Fibroblast of peridontal ligament (primary cell): ENCODE measurements around the gene KCNQ4.

Source experiments
- DNase-seq: peaks from one replicate; pipeline ENCODE4 v3.0.0-alpha.2; 2010; ENCODE audit errors: extremely low read depth

Gene KCNQ4

GRCh38 chr1:40818264-40818961, 34.8 kb downstream of the KCNQ4 start:
- DNase-seq = no peak

GRCh38 chr1:40819101-40819500, 35.5 kb downstream of the KCNQ4 start:
- DNase-seq = no peak

- no peak for DNase-seq
These were observed 36.7 kb downstream of the KCNQ4 start for GRCh38 chr1:40820251-40820797.

- no peak for DNase-seq
These were observed 37.5 kb downstream of the KCNQ4 start for GRCh38 chr1:40820911-40821693.

GRCh38 chr1:40822890-40823289, 39.3 kb downstream of the KCNQ4 start:
- no peak for DNase-seq

GRCh38 chr1:40823345-40823744, 39.8 kb downstream of the KCNQ4 start:
- DNase-seq = no peak

GRCh38 chr1:40823983-40824382, 40.4 kb downstream of the KCNQ4 start:
- DNase-seq = no peak

GRCh38 chr1:40824591-40825434, 41.2 kb downstream of the KCNQ4 start:
- DNase-seq = peak; percentile 35

- DNase-seq = no peak
These were observed 41.8 kb downstream of the KCNQ4 start for GRCh38 chr1:40825435-40825788.

GRCh38 chr1:40825996-40826395, 42.4 kb downstream of the KCNQ4 start:
- no peak for DNase-seq

- no peak for DNase-seq
These were observed 46.2 kb downstream of the KCNQ4 start for GRCh38 chr1:40829631-40830245.

- DNase-seq = no peak
These were observed 46.9 kb downstream of the KCNQ4 start for GRCh38 chr1:40830419-40830943.

- no peak for DNase-seq
These were observed 47.6 kb downstream of the KCNQ4 start for GRCh38 chr1:40831001-40831732.

GRCh38 chr1:40833979-40834378, 50.4 kb downstream of the KCNQ4 start:
- DNase-seq = no peak

- no peak for DNase-seq
These were observed 51.5 kb downstream of the KCNQ4 start for GRCh38 chr1:40834968-40835545.

- no peak for DNase-seq
These were observed 52.7 kb downstream of the KCNQ4 start for GRCh38 chr1:40836283-40836682.

GRCh38 chr1:40837601-40838000, 54.0 kb downstream of the KCNQ4 start:
- no peak for DNase-seq

GRCh38 chr1:40838045-40838979, 54.7 kb downstream of the KCNQ4 start:
- no peak for DNase-seq
